Measurements from ENCODE around the gene TAF4.

- TF ChIP-seq CTCF (IDR thresholded peaks at IDR 0.05; ENCODE audit: low read length) (no peak), EZH2phosphoT487 (IDR thresholded peaks at IDR 0.05; ENCODE audit: low read length) (no peak), EZH2 (optimal IDR thresholded peaks at IDR 0.05; ENCODE audit: low read depth, low read length) (no peak)
Measured at GRCh38 chr20:62019144-62019805, 46.4 kb downstream of the TAF4 start.
